Esophagus mucosa (tissue), 1 donor: ENCODE data around the gene NHERF2. TPM values are rescaled to one million over a fixed set of nuclear protein-coding genes. Genes with fewer than 3 reads are reported as not detected.

Source experiments
- ATAC-seq: fragments of 200-7000 bp; cut with Tn5 transposase; one replicate; pipeline ENCODE4 v1.9.1; 2020
- total RNA-seq: library from RNA; stranded (reverse); gene quantifications from one replicate; pipeline ENCODE4 v1.2.4, GENCODE V29; 2023
- donor health status: DM: yes; HTN: yes; CAD: no.

Gene NHERF2
- total RNA-seq, 1 donor from 2014 or later: 21.6 TPM

DNA sequence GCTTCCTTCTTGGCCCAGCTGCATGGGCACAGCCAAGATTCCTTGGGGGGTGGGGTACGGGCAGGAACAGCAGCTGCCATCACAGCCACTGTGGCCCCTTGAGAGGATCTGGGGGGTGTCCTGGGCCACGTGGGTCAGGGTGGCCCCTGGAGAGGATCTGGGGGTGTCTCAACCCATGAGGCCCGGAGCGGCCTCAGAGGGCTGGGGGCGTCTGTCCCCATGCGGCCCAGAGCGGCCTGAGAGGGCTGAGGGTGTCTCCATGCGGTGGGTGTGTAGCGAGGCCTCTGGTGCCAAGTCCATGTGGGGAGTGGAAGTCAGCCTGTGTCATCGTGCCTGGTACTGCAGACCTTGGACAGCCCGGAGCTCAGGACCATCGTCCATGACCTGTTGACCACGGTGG is 34.8 kb downstream of the NHERF2 start:
- peak; percentile 7 for ATAC-seq

DNA sequence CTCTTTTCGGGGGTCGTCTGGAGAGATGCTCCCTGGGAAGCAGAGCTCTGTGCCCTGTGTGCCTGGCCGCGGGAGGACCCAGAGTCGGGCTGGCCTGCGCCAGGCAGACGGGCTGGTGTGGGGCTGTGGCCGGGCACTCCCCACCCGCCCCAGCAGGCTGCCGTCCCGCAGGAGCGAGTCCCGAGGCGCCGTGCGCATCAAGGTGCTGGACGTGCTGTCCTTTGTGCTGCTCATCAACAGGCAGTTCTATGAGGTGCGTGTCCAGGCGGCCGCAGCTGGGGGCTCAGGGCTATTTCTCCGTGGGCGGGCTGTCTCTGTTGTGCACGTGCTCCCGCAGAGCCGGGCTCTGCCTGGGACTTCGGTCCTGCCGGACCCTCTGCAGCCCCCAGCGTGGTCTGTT is 36.1 kb downstream of the NHERF2 start:
- ATAC-seq: peak; percentile 5

DNA sequence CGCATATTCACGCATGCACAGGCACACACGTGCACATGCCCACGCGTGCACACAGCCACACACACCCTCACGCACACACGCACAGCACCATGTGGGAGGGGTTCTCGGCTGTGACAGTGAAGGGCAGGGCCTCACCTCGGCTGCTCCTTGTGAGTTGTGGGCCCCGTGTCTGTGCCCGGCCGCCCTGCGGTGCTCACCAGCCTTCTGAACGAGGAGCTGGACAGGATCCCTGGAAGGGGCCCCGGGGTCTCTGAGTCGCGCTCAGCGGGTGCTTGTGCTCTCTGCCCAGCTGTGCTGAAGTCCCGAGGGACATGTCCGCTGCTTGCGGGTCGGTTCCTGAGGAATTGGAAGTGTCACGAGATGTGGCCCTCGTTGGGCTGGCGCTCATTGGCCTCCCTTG is 37.2 kb downstream of the NHERF2 start:
- ATAC-seq: no peak

DNA sequence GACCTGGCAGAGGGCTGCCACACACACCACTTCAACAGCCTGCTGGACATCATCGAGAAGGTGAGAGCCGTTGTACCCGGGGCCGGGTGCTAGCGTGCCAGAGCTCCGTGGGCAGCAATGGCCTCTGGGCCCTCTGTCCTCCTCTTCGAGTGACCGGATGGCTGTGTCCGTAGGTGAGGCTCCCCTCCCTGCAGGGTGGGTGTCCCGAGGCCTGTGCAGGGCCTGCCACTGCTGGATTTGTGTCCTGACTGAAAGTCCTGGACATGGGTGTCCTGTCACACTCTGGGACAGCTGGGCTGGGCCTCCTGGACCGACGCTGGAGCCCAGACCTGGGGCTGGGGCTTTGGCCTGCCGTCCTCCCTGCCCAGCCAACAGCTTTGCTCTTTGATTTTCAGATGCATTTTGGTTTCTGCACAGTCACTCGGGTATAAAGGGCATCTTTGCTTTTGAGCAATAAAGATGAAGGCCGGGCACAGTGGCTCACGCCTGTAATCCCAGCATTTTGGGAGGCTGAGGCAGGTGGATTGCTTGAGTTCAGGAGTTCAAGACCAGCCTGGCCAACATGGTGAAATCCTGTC is 37.8 kb downstream of the NHERF2 start:
- no peak for ATAC-seq

DNA sequence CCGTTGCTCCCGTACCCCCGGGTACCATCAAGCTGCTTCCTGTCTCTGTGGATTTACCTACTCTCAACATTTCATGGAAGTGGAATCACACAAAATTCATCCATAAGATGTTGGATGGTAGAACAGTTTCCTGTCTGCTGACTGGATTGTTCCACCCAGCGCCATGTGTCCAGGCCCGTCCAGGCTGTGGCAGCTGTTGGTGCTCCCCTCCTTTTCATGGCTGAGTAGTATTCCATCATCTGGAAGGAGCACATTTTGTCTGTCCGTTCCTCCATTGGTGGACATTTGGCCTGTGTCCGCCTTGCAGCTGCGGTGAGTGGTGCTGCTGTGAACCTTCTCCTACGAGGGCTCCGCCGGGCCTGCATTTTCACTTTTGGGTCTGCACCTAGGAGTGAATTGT is 39.4 kb downstream of the NHERF2 start:
- ATAC-seq: no peak

DNA sequence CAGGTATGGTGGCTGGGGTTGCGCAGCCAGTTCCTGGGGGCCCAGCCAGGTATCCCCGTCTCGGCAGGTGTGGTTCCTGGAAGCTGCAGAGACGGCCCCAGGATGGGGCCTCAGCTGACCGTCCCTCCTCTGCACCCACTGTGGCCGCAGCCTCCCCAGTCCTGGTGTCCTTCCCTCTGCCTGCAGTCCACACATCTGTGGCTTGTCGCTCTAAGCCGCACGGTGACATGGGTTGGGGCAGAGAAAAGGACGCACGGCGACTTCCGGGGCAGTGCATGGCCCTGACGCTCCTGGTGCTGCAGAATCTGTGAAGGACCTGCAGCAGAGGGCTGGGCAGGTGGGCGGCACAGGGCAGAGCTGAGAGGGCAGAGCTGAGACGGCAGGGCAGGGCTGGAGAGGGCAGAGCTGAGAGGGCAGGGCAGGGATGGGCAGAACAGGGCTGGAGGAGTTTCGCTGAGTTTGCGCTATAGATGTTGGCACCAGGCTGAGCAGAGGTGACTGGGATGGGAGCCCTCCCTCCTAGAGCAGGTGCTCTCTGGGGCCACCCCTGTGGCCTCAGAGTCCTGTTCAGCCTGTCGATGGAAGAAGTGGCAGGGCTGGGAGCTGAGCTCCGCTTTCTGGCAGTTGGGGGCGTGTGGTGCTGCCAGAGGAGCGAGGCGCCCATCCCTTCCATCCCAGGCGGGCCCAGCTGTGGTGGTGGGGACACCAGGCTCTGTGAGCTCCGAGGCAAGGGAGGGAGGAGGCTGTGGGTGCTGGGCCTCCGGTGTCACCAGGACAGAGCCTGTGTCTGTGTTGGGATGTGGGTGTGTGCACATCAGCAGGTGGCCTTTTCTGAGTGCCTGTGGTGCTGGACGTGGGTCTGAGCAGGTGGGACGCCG is 44.1 kb downstream of the NHERF2 start:
- peak; percentile 53 for ATAC-seq

DNA sequence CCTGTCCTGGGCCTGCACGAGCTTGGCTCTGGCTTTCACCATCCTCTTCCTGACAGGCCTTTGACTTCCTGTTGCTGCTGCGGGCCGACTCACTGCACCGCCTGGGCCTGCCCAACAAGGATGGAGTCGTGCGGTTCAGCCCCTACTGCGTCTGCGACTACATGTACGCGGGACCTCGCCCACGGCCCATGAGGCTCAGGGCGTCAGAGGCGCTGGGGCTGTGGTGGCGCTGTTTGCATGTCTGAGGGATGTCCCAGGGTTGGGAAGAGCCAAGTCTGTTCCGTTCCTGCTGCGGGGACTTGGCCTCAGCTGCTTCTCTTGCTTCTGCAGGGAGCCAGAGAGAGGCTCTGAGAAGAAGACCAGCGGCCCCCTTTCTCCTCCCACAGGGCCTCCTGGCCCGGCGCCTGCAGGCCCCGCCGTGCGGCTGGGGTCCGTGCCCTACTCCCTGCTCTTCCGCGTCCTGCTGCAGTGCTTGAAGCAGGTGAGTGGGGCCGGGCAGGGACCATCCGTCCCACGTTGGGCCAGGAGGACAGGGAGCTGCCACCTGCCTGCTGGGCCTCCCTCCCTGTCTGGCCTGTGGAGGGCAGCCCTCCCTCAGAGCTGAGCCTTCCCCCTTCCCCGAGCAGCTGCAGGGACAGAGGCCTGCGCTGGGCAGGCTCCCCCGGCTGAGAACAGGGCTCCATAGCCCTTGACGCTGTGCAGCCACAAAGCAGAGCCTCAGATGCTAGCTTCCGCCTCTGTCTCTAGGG is 44.9 kb downstream of the NHERF2 start:
- peak; percentile 50 for ATAC-seq

DNA sequence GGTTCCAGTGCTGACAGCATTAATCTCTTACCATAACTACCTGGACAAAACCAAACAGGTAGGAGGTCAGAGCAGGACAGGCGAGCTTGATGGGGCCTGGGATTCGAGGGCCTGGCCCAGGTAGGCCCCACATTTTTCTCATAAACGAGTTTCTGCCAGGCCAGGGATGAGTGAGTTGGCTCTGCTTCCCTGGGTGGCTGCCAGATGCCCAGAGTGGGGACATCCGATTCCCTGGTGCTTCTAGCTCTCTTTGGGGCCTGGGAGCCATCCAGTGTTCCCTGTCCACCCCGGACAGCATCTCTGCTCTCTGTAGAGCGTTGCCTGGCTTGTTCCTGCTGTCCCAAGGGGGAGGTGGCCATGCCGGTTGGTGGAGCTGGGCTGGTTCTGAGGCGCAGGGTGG is 46.2 kb downstream of the NHERF2 start:
- no peak for ATAC-seq

DNA sequence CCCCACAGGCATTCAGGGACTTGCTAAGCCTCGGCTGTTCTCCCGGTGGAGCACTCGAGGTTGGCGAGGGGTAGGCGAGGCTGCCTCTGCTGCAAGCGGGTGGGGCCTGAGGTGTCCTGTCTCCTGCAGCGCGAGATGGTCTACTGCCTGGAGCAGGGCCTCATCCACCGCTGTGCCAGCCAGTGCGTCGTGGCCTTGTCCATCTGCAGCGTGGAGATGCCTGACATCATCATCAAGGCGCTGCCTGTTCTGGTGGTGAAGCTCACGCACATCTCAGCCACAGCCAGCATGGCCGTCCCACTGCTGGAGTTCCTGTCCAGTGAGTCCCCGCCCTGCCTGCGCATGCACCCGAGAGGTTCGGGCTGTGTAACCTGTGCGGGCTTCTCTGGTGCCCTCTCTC is 47.4 kb downstream of the NHERF2 start:
- ATAC-seq: no peak

DNA sequence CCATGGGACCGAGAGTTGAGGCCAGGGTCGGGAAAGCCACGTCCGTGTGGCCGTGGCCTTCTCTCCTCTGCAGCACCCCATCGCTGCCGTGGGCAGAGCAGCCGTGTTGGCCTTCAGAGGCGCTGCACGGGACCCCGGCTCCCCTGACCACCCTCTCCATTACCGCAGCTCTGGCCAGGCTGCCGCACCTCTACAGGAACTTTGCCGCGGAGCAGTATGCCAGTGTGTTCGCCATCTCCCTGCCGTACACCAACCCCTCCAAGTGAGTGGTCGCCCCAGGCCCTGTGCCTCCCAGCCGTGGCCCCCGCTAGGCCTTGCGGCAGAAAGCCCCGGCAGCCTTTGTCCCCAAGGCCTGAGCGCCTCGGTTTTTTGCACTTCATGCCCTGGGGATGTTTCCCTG is 48.9 kb downstream of the NHERF2 start:
- no peak for ATAC-seq

DNA sequence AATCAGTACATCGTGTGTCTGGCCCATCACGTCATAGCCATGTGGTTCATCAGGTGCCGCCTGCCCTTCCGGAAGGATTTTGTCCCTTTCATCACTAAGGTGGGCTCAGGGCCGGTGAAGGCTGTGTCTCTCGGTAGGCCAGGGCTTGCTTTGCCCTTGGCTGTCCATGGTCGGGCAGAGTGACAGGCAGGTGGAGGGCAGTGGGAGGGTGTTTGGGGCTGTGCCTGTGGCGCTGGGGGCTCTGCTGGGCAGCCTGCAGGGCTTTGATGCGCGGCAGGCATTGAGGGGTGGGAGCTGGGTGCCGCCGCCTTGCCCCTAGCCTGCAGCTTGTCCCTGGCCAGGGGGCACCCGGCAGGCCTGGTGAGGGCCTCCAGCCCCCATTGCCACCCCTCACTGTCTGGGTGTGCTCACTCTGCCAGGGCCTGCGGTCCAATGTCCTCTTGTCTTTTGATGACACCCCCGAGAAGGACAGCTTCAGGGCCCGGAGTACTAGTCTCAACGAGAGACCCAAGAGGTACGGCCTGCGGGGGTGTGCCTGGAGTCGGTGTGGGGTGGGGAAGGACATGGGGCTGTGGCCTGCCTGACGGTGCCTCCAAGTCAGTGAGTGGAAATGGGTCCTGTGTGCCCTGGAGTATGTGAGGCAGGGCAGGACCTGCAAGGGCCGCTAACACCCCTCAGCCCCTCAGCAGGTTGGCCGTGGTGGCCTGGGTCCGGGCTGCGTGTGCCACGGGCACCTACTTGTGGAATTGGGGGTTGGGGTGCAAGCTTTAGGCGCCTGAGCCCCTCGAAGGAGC is 49.6 kb downstream of the NHERF2 start:
- ATAC-seq: no peak

DNA sequence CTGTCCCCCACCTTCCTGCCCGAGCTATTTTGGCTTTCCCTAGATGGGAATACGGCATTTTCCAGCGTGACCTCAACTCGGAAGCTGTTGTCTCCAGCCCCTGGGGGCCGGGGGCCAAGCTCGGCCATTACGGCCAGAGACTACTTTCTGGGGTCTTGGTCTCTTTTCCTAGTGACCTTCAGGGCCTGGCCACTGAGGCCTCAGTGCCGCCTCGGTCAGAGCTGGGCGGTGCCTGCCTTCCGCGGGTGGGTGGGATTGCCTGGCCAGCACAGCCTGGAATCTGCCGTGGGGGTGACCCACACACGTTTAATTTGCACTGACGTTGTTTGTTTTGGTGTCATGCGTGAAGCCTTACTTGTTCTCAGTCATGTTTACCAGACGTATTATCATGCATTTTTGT is 50.3 kb downstream of the NHERF2 start:
- ATAC-seq: no peak

DNA sequence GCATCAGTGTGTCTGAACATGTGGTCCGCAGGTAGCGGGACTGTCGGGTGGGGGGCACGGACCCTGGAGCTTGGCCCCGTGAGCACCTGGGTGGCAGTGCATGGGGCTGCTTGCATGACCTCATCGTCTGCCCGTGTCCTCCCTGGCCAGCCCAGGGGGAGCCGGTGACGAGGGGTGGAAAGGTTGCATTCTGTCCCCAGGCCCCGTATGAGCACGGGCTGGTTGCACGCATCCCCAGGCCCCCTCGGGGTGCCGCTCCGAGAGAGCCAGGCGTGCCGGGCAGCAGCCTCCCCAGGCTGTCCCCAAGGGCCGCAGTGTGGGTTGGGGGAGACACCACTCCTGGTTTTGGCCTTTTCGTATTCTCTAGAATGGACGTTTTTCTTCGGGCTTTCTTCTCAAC is 51.0 kb downstream of the NHERF2 start:
- ATAC-seq: no peak

DNA sequence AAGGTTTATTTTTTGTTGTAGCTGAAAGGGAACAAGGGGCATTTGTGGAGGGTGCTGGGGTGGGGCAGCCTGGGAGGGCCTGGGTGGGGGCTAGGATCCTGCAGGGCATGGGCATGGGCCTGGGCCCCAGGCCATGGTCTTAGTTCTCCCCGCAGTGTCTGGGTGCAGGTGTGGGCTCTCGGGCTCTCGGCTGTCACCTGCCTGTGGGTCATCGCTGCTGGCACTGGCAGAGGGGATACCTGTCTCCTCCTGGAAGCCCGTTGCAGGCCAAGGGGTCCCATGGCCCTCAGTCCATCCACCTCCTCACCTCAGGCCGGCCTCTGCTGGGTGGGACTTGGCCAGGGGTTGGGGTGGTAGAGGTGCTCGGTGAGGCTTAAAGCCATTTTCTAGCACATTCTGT is 51.4 kb downstream of the NHERF2 start:
- no peak for ATAC-seq

DNA sequence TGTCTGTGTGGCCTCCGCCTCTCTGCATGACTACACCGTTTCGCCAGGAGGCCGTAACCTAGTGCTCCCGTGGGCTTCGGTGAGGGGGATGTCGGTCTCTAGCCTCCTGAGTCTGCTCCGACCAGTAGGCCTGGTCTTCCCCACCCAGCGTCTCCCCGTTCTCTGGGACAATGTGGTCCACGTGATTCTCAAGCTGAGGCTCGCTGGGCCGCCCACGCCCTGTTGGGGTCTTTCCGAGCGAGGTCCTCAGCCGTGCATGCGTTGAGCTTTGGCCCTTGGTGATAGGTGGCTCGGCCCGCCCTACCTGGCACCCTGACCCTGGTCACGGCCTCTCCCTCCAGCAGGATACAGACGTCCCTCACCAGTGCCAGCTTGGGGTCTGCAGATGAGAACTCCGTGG is 52.0 kb downstream of the NHERF2 start:
- no peak for ATAC-seq

DNA sequence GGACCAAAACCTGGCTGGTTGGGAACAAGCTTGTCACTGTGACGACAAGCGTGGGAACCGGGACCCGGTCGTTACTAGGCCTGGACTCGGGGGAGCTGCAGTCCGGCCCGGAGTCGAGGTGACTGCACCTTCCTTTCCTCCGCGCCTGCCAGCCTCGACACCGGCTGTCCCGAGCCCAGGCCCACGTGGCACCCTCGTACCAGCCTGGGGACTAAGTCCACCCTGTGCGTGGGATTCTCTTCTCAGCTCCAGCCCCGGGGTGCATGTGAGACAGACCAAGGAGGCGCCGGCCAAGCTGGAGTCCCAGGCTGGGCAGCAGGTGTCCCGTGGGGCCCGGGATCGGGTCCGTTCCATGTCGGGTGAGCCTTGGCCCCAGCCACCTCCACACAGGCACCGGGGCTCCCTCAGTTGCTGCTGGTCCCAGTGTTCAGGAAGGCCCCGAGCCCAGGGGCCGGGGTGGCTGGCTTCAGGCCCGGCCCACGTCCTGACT is 52.7 kb downstream of the NHERF2 start:
- no peak for ATAC-seq

DNA sequence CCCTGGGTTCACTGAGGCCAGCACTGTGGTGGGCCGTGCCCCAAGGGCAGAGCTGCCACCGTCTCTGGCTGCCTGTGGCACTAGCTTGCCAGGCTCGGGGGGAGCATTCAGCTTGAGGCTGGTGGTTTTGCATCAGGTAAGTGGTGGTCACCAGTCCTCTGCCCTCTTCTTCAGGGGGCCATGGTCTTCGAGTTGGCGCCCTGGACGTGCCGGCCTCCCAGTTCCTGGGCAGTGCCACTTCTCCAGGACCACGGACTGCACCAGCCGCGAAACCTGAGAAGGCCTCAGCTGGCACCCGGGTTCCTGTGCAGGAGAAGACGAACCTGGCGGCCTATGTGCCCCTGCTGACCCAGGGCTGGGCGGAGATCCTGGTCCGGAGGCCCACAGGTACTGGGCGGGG is 53.3 kb downstream of the NHERF2 start:
- no peak for ATAC-seq

DNA sequence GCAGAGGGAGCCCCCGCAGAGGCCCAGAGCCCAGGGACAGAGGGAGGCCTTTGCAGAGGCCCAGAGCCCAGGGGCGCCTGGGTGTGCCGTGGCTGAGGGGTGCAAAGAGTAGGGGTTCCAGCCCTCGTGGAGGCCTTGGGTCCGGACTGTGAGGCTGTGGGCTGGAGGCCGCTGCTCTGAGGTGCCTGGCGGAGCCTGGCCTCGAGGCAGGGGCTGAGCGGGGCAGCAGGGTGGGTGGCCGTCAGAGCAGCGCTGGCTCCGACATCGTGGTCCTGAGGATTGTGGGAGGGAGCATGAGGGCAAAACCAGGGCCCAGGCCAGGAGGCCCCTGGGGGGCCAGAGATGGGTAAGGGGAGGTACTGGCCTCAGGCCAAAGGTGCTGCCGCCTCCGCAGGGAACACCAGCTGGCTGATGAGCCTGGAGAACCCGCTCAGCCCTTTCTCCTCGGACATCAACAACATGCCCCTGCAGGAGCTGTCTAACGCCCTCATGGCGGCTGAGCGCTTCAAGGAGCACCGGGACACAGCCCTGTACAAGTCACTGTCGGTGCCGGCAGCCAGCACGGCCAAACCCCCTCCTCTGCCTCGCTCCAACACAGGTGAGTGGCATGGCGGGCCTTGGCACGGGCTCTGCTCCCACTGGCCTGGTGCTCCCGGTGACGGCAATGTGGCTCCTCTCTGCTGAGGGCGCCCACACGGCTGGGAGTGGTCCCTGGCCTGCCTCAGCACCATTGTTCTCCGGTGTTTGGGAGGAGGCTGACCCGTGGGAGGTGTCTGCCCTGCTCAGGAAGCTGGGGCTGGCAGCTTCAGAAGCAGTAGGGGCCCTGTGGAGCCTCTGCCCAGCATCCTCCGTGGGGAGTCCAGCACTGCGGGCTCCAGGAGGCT is 54.7 kb downstream of the NHERF2 start:
- ATAC-seq: peak; percentile 11

DNA sequence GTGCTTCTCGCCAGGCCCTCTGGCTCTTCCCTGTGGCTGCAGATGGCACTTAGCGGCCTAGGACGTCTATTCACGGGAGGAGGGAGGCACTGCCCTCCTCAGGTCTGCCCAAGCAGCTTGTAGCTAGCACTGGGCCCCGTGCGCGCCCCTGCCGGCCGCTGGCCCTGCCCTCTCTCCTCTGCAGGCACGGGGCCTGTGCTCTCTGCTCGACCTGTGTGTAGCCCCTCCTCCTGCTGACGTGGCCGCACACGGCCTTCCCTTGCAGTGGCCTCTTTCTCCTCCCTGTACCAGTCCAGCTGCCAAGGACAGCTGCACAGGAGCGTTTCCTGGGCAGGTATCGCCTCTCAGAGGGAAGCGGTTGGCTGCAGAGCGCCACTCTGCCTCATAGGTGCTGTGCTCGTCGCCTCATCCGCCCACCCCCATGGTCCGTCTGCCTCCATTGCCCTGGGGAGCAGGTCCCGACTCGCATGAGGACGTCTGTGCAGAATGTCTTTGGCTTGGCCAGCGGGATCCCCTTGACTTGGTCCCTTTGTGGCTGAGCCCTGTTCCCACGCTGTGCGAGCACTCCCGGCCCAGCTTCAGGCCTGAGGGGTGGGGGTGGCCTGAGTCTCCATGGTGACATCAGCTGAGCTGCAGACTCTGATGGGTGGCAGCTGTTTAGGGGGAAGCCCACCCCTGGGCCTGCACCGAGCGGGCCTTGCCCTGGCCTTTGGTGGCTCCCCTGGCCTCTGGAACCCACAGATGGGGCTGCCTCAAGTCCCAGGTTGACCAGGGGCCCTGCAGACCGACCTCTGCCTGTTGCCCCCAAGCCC is 55.7 kb downstream of the NHERF2 start:
- ATAC-seq: peak; percentile 77

DNA sequence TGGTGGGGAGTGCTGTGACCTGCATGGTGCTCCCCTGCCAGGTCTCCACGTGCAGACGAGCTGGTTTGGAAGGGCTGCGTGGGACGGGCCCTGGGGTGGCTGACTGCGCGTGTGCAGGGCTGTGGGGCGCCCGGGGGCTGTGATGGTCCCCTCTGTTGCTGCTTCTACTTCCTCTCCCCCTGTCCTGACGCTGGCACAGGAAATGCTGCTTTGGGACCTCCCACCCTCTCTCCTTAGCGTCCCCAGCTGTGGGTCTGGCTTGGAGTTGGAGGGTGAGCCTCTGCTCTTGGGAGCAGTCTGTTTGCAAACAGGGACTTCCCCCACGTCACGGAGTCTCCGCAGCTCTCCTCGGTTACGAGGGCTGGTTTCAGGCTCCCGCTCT is 56.3 kb downstream of the NHERF2 start:
- ATAC-seq: no peak

DNA sequence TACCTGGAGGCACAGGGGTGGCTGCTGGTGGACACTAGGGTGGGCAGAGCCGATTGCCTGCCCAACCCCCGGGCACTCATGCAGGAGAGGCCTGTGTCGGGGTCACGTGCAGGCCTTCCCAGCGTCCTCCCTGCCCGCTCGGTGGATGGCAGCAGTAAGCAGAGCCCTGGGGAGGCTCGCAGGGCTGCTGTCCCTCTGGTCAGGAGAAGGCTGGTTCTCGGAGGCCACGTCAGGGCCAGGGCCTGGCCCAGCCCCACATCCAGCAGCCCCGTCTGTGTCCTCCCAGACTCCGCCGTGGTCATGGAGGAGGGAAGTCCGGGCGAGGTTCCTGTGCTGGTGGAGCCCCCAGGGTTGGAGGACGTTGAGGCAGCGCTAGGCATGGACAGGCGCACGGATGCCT is 56.7 kb downstream of the NHERF2 start:
- ATAC-seq: no peak
